Hindlimb muscle (tissue), 1 donor: Measurements from ENCODE around the gene TSPAN12. TPM values are rescaled to one million over a fixed set of nuclear protein-coding genes. Genes with fewer than 3 reads are reported as not detected.
"Not testable (repeated sequence)": the region's sequence is repeated elsewhere in the genome, so short reads cannot be mapped to it uniquely, and the experiment has no call there.

Experiments
- DNase-seq: peaks from one replicate; pipeline ENCODE4 v3.0.0-alpha.2; 2013
- polyA plus RNA-seq: library from polyadenylated mRNA; unstranded; fragments of 120-200 nt; gene quantifications from one replicate; pipeline ENCODE4 v1.2.1, GENCODE V29; 2013; ENCODE audit not compliant: insufficient read length

The TSPAN12 gene
- polyA plus RNA-seq, 1 donor: 57.2 TPM

DNA sequence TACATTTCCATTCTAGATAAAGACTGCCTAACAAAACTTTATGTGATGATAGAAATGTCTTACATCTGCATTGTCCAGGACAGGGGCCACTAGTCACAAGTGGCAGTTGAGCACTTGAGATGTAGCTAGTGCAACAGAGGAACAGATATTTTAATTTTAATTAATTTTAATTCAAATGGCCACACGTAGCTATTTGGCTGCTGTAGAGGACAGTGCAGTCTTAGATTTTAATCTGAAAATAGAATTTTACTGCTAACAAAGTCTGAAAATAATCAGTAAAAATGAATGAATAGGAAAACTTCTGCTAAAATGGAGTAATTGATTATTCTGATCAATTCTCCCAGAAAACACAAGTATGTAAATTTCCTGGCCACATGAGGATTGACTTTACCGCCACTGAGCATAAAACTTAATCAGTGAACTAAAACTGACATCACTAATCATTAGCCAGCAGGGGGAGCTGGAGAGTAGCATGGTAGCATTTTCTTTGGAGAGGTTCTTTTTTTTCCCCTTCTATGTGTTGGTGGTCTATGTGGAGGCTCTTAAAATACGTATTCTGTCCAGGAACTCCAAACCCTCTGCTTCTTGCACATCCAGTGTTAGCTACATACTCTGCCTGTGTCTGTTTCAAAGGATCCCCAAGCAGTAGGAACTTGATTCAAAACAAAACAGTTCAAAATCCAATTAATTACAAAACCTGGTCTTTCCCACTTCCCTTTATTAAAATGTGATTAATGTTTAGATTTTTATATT, 52.1 kb downstream of the TSPAN12 start:
- peak; percentile 41 for DNase-seq

DNA sequence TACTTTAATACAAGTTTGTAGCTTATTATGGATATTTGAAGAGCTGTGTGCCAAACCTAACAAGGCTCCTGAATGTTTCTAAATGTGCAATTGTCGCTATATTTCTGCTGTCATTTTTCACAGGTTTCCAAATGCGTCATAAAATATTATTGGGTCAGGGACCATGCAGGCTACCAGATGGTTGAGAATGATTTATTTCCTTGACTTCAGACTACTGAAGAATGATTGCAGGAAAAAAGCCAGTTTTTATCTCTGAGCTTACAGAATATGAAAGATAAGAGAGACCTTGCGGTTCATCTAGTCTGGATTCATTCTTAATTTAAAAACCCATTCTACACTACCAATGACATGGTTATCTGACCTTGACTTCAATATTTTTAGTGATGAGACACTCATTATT, 55.2 kb downstream of the TSPAN12 start:
- DNase-seq: no peak

DNA sequence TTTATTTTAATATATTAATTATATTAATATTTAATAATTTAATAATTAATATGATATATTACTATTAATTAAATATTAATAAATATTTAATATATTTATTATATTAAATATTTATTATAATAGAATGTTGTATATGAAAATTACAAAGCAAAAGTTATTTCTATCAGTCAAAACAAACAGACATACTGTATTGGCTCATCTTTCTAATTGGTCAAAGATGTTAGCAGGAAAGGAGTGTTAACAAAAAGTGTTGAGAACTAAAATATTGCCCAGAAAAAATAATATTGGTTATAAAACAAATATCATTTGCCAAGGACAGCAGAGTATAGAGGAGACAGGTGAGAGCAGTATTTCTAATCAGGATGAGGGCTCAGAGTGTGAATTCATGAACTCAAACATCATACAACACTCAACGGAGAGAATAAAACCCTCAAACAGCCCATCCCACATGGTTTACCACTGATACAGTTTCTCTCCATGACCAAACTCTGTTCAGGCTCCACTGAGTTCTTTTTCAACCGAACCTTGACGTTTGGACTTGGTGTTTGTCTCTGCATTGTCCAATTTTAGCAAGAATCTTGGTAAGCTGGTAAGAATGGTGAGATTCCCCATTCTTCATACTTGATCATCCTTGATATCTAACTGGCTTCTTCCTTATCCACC, 58.0 kb downstream of the TSPAN12 start:
- no peak for DNase-seq

DNA sequence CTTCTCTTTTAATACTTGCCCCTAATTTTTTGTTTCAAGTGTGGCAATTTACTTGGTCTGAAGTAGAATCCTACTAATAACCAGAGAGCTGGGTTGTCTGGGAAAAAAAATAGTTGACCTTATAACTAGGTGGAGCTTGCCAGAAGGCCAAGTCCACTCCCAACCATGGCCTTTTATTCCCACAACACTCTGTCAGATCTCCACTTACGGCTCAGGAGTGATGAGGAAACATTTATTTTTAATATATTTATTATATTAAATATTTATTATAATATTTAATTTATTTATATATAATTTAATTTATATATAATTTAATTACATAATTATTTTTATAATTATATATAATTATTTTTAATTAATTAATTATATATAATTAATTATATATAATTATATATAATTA, 58.8 kb downstream of the TSPAN12 start:
- no peak for DNase-seq

DNA sequence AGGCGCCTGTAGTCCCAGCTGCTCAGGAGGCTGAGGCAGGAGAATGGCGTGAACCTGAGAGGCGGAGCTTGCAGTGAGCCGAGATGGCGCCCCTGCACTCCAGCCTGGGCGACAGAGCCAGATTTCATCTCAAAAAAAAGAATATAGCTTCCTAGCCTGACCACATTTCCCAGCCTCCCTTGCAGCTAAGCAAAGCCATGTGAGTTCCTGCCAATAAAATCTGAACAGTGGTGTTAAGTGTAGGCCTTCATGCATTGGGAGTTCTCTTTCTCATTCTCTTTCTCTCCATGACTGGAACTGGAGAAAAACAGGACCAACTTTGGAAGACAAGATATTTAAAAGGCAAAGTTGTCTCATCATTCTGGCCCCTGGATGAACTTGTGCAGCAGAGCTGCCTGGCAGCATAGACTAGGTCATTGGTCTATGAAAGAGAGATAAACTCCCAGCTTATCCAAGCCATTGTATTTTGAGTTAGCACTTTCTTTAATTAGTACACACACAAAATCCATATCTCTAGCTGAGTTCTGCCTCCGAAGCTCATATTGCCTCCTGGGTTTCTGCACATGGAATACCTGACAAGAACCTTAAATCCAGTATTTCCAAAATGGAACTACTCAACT, 60.8 kb downstream of the TSPAN12 start:
- DNase-seq: no peak

DNA sequence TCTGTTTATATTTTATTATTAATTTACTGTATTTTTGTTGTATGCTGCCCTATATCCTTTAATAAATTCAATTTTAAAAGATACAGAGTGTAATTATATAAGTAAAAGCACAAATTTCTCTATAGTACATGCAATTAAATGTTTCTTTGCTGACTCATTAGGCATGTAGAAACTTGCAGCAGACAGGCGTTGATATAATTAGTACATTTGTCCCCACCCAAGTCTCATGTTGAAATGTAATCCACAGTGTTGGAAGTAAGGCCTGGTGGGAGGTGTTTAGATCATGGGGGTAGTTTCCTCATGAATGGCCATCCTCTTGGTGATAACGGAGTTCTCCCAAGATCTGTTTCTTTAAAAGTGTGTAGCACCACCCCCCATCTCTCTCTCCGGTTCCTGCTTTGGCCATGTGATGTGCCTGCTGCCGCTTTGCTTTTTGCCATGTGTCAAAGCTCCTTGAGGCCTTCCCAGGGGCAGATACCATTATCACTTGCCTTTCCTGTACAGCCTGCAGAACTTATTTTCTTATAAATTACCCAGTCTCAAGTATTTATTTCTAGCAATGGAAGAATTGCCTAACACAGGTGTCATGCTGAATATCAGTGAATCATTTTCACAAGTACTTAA, 63.7 kb downstream of the TSPAN12 start:
- DNase-seq: no peak

DNA sequence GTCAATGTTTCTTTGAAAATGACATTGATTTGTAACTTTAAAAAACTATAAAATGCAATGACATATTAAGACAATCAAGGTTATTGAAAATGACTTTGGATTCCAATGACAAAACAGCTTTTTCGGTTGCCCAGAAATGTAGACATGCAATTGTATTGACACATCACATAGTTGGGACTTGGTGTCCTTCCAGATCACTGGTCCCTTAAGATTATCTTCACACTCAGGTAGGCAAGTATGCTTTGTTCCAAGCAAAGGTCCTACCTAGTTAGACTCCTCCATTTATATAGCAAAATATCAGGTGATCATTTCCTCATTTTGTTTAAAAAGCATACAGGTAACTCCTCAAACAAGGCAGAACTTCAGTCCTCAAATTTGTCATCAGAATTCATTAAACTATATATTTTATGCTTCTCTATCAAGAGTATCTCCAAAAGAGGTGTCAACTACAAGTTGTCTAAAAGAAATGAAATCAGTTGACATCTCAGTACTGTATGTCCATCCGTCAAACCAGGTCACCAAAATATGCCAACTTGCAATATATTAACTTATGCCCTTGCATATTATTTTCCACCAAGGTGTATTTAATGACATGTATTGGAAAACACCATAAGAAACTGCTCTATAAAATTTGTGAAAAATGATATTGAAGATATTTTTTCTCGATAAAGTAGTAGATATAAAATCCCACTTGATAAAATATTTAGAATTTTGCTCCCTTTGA, 64.6 kb downstream of the TSPAN12 start:
- DNase-seq: no peak

DNA sequence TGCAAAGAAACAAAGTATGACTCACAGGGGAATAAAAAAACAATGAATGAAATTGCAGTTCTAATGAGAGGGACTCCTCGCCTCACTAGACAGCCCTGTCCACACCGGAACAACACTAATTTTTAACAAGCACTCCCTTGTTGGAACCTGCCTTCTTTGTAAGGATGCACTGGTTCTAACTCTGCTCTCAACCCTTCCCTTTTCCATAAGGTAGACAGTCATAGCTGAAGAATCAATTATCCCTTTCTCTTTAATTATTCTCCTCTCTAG, 65.1 kb downstream of the TSPAN12 start:
- DNase-seq: no peak

DNA sequence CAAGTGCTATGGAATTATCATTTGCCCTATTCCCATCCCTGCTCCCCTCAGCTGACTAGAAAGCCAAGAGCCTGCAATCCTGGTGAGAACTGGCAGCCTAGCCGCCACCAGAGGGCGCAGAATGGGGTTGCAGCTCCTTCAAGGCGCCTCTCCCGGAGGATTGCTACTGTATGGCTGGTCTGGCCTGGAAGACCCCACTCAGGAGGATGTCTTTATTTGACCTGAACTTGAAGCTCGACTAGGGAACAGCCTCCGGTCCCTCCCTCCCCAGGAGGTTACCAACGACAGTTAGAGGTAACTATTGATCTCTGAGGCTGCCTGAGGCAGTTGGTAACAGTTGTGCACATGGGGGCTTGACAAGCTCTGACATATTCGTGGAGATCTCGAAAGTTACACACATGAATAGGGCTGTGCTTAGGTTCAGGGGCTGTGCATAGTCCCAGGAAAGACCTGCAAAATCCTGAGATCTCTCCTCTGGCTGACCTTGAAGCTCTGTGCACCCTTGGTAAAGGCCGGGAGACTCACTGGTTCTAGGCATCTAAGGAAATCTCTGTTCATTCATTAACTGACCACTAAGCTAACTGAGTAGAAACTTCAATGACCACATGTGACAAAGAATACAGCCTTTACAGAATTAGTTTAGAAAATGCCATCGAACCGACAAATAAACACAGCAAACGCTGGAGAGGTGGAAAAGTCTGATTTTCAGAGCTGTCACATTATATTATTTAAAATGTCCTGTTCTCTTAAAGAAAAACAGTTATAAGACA, 65.7 kb downstream of the TSPAN12 start:
- DNase-seq: peak; percentile 40

DNA sequence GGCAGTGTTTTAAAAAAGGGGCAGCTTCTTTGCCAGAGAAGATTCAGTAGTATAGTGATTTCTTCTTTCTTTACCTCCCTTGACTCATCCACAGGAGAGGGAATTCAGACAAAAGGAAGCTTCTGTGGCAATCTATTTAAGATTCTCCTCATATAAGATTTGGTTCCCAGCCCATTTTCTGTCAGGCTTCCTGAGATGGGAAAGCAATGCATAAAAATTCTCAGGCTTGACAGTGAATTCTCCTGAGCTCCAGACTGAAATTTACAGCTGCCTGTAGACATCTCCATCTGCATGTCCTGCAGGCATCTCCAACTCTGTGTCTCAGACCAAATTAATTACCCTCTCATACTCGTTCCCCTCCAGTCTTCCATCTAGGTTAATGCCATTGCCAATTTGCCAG, 72.8 kb downstream of the TSPAN12 start:
- no peak for DNase-seq

DNA sequence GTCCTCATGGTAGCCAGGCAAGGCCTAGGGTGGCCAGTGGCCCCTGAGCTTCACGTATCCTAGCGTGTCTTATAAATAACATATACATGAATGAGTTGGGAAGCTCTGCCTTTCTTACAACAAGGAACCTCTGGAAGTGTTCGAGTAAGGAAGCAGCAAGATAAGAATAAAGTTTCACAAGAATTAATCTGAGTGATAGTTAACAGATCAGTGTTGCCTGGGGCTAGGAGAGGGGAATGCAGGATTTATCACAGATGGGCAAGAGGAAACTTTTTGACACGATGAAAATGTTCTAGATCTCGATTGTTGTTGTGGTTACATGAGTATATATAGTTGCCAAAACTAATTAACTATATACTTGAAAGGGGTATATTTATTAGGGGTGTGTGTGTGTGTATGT, 74.2 kb downstream of the TSPAN12 start:
- DNase-seq: no peak

DNA sequence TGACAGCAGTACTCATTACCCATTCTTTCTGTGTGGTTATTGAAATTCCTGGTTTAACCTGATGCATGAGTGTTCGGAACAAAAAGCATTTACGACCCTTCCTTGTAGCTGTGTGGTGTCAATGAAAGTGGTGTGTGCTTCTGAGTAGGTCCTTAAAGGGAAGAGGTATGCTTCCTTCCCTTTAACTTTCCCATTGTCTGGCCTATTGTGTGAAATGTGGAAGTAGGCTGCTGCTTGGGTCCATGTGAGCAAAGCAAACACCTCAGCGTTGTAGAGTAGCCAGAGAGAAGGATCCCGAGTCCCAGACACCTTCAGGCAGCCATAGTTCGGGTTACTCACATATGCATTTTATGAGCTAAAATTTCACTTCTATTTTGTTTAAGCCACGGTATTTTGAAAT, 74.7 kb downstream of the TSPAN12 start:
- DNase-seq: no peak

DNA sequence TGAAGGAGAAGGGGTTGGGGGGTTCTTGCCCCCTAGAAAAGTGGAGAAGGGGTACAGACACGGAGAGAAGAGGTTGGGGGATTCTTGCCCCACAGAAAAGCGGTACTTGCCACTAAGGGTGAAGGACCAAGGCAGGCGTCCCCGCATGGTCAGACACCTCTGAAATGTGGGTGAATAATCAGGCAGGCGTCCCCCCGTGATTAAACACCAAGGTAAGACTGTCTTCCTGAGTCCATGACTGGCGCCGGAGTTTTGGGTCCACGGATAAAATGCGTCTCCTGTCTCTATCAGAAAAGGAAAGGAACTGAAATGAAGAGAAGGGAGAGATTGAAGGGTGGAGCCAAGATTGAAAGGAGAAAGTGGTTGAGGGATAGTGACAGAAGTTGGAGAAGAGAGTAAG, 76.0 kb downstream of the TSPAN12 start:
- not testable (repeated sequence) for DNase-seq

DNA sequence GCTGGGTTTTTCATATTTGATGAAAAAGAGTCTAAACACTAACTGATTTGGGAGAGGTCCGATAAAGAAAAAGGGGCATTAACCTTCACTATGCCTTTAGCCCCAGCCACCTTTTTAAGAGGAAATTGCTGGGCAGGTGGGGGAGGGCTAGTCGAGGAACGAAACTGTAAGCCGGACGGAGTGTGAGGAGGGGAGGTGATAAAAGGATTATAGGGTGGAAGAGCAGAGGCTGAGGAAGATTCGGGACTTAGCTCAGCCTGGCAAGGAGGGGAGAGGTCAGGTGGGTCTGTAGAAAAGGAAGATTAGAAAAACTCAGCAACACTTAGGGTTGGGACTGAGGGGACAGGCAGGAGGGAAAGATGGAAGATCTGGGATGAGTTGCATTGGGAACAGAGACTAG, 77.0 kb downstream of the TSPAN12 start:
- DNase-seq: no peak

DNA sequence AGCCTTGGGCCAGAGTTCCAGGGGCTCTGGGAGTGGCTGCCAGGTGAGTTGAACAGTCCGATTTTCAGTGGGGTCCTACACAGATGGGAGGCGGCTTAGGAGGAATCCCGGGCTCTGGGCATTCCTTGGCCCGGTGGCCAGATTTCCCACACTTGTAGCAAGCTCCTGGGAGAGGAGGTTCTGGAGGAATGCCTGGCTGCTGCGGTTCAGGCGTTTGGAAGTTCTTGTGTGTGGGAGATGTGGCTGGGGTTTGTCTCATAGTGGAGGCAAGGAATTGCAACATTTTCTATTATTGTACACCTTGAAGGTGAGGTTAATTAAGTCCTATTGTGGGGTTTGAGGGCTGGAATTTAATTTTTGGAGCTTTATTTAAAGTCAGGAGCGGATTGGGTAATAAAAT, 77.5 kb downstream of the TSPAN12 start:
- DNase-seq: not testable (repeated sequence)

DNA sequence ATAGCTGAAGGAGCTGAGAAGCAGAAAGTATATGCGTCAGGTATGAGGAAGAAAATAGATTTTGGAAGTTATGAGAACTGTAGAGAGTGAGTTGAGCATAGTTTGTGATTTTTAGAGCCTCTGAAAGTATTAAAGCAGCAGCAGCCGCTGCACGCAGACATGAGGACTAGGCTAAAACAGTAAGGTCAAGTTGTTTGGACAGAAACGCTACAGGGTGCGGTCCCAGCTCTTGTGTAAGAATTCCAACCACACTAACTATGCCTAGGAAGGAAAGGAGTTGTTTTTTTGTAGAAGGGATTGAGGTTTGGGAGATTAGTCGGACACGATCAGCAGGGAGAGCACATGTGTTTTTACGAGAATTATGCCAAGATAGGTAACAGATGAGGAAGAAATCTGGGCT, 78.9 kb downstream of the TSPAN12 start:
- DNase-seq: not testable (repeated sequence)

DNA sequence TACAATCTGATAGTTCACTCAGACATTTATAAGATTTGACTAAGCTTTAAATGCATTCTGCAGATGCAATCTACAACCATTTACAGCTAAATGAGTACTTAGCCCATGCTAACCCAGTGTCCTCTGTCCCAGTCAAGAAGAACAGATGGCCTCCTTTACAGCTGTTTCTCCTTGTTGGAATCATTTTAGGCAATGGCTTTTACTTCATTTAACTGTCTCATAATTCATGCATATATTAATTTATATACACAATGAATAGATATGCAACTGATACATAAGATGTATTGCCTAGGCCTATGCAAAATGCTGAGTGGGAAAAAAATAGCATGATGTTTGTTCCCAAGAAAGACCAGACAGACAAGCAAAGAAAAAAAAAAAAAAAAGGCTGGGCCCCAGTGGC, 82.2 kb downstream of the TSPAN12 start:
- DNase-seq: no peak

DNA sequence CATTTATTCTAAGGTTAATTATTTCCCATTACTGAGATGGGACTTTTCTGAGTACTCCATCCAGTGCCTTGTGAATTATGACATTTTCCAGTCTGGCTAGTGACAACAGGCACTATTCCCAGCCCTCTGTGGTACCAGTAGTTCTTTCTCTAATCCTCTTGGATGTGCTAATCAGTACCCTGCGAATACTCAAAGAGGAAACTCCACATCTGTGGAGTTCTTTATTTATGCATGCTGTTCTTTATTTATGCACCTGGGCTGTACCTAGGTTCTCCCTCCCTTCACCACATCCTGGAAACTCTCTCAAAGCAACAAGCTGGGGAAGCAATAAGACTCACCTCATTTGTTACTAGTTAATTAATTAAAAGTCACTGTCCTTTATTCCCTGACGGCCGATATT, 83.5 kb downstream of the TSPAN12 start:
- no peak for DNase-seq

DNA sequence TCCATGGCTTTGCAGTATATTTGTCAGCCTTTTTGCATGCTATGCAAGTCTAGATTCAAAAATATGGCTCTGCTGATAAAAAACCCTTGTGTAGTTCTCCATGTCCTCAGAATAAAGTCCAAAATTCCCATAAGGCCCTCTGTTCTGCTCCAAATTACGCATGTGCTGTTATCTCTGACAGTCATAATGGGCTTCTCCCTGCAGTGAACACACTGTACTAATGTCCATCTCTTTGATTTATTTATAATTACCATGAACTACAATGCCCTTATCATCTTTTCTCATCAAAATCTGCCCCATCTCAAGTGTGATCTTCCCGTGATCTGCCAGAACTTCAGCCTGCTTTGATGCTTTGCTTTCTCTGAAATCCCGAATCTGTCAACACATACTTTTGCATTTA, 87.7 kb downstream of the TSPAN12 start:
- DNase-seq: no peak

DNA sequence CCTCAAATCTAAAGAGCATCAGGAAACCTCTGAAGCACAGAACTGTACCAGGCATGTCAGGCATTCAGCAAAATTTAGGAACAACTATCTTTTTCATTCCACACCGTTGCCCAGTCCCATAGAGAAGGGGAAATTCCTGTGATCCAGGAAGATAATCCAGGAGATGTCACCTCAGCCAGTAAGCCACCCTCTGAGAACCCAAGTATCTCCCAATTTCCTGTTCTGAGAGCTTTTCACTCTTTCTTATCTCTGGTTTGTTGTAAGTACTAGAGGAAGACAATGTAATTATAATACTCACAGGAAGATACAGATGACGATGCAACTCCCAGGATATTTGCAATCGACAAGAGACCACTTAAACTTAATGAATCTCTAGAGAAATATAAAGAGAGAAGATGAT, 97.1 kb downstream of the TSPAN12 start:
- no peak for DNase-seq

DNA sequence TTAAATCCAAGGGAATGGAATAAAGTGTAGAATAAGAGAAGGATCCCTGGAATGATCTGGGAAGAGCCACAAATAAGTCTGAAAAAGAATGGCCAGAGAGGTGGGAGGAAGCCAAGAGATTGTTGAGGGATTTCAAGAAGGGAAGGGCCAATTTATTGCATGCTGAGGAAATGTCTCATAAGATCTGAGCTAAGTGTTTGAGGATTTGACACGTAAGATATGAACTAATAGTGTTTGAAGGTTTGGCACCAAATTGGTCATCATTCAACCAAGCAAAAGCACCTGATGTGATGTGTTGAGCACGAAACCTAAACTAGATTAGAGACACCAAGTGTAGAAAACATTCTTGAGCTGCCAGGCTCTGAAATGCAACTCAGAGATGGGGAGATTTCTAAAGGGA, 97.9 kb downstream of the TSPAN12 start:
- no peak for DNase-seq

DNA sequence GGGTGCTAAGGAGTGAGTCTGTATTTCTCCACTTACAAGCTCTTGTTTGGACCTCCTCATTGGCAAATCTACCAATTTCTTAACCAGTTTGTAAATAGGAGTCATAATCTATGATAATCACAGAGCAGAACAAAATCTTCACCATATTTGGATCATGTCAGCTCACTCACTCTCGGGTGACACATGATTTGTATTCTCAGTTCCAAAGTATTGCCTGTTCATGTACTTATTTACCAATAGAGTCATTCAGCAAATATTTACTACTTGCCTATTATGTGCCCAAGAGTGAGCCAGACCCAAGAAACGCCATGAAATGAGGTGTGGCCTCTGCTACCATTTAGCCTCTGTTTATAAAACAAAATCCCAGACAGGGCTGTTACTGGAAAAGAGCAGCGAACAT, 114.8 kb downstream of the TSPAN12 start:
- DNase-seq: no peak
